ENCODE measurements around the gene SMIM21. TPM values are rescaled to one million over a fixed set of nuclear protein-coding genes. Genes with fewer than 3 reads are reported as not detected.
A peak's percentile ranks its signal among the peaks of the same experiment; 100 is the strongest.

SMIM21 gene
- total RNA-seq, 2 donors from 2014 or later, result not detected

- H3K36me3 Mint-ChIP-seq (ENCODE audit: low read depth), result peaks cover 2% of the 10 kb centered on the region
- H3K27me3 Mint-ChIP-seq, result peaks cover 72% of the 10 kb centered on the region
- no peak overlapping the region for H3K4me3 Mint-ChIP-seq
- ATAC-seq (no peak), DNase-seq (no peak)
- H3K4me1 Mint-ChIP-seq, result no peaks in the 10 kb centered on the region
- H3K27ac Mint-ChIP-seq, result no peak overlapping the region
- no peaks in the 10 kb centered on the region for H3K9me3 ChIP-seq (ENCODE audit: control insufficient read depth, low read length, poor library complexity, severe bottlenecking)
Observed at GRCh38 chr18:75378376-75379315, 48.9 kb downstream of the SMIM21 start.

GRCh38 chr18:75377926-75378325 lies 49.6 kb downstream of the SMIM21 start:
- Mint-ChIP-seq H3K27me3 (peaks cover 68% of the 10 kb centered on the region), H3K4me1 (no peaks in the 10 kb centered on the region), H3K4me3 (no peak overlapping the region), H3K27ac (no peak overlapping the region), H3K36me3 (ENCODE audit: low read depth) (peaks cover 2% of the 10 kb centered on the region)
- no peak for DNase-seq
- no peaks in the 10 kb centered on the region for H3K9me3 ChIP-seq (ENCODE audit: control insufficient read depth, low read length, poor library complexity, severe bottlenecking)
- no peak for ATAC-seq

GRCh38 chr18:75377258-75377657 lies 50.2 kb downstream of the SMIM21 start:
- no peak overlapping the region for H3K27ac Mint-ChIP-seq
- ATAC-seq (no peak), DNase-seq (no peak)
- H3K4me1 Mint-ChIP-seq, result no peaks in the 10 kb centered on the region
- no peaks in the 10 kb centered on the region for H3K9me3 ChIP-seq (ENCODE audit: control insufficient read depth, low read length, poor library complexity, severe bottlenecking)
- H3K36me3 Mint-ChIP-seq (ENCODE audit: low read depth), result peaks cover 2% of the 10 kb centered on the region
- H3K27me3 Mint-ChIP-seq, result peaks cover 64% of the 10 kb centered on the region
- H3K4me3 Mint-ChIP-seq, result no peak overlapping the region

- Mint-ChIP-seq H3K27me3 (peaks cover 65% of the 10 kb centered on the region), H3K36me3 (ENCODE audit: low read depth) (peaks cover 2% of the 10 kb centered on the region), H3K4me3 (peak overlapping the region; percentile 19), H3K27ac (no peak overlapping the region), H3K4me1 (no peaks in the 10 kb centered on the region)
- H3K9me3 ChIP-seq (ENCODE audit: control insufficient read depth, low read length, poor library complexity, severe bottlenecking), result no peaks in the 10 kb centered on the region
- DNase-seq (no peak), ATAC-seq (no peak)
Observed at GRCh38 chr18:75376004-75376403, 51.5 kb downstream of the SMIM21 start.

GRCh38 chr18:75375341-75375740 lies 52.2 kb downstream of the SMIM21 start:
- DNase-seq, result no peak
- peaks cover 62% of the 10 kb centered on the region for H3K27me3 Mint-ChIP-seq
- H3K27ac Mint-ChIP-seq, result no peak overlapping the region
- H3K4me3 Mint-ChIP-seq, result no peak overlapping the region
- no peaks in the 10 kb centered on the region for H3K9me3 ChIP-seq (ENCODE audit: control insufficient read depth, low read length, poor library complexity, severe bottlenecking)
- peaks cover 2% of the 10 kb centered on the region for H3K36me3 Mint-ChIP-seq (ENCODE audit: low read depth)
- ATAC-seq, result no peak
- H3K4me1 Mint-ChIP-seq, result no peaks in the 10 kb centered on the region

- no peaks in the 10 kb centered on the region for H3K9me3 ChIP-seq (ENCODE audit: control insufficient read depth, low read length, poor library complexity, severe bottlenecking)
- no peak overlapping the region for H3K27ac Mint-ChIP-seq
- H3K36me3 Mint-ChIP-seq (ENCODE audit: low read depth), result peaks cover 2% of the 10 kb centered on the region
- H3K4me3 Mint-ChIP-seq, result no peak overlapping the region
- no peak for DNase-seq
- no peaks in the 10 kb centered on the region for H3K4me1 Mint-ChIP-seq
- peaks cover 54% of the 10 kb centered on the region for H3K27me3 Mint-ChIP-seq
- ATAC-seq, result no peak
Observed at GRCh38 chr18:75374466-75374865, 53.0 kb downstream of the SMIM21 start.

- Mint-ChIP-seq H3K4me3 (no peak overlapping the region), H3K27me3 (peaks cover 27% of the 10 kb centered on the region), H3K4me1 (peaks cover 2% of the 10 kb centered on the region), H3K27ac (no peak overlapping the region), H3K36me3 (ENCODE audit: low read depth) (no peaks in the 10 kb centered on the region)
- no peaks in the 10 kb centered on the region for H3K9me3 ChIP-seq (ENCODE audit: control insufficient read depth, low read length, poor library complexity, severe bottlenecking)
- no peak for DNase-seq
- ATAC-seq, result no peak
Observed at GRCh38 chr18:75369026-75369721, 58.3 kb downstream of the SMIM21 start.

GRCh38 chr18:75365837-75366236 lies 61.7 kb downstream of the SMIM21 start:
- ATAC-seq (no peak), DNase-seq (no peak)
- Mint-ChIP-seq H3K36me3 (ENCODE audit: low read depth) (no peaks in the 10 kb centered on the region), H3K27ac (no peak overlapping the region), H3K4me1 (peaks cover 2% of the 10 kb centered on the region), H3K4me3 (no peak overlapping the region), H3K27me3 (peaks cover 9% of the 10 kb centered on the region)
- no peaks in the 10 kb centered on the region for H3K9me3 ChIP-seq (ENCODE audit: control insufficient read depth, low read length, poor library complexity, severe bottlenecking)

- no peak for ATAC-seq
- H3K4me3 Mint-ChIP-seq, result no peak overlapping the region
- peaks cover 7% of the 10 kb centered on the region for H3K27me3 Mint-ChIP-seq
- no peaks in the 10 kb centered on the region for H3K9me3 ChIP-seq (ENCODE audit: control insufficient read depth, low read length, poor library complexity, severe bottlenecking)
- no peaks in the 10 kb centered on the region for H3K36me3 Mint-ChIP-seq (ENCODE audit: low read depth)
- no peak for DNase-seq
- H3K4me1 Mint-ChIP-seq, result peaks cover 2% of the 10 kb centered on the region
- no peak overlapping the region for H3K27ac Mint-ChIP-seq
Observed at GRCh38 chr18:75365254-75365629, 62.3 kb downstream of the SMIM21 start.

GRCh38 chr18:75364512-75365253 lies 62.8 kb downstream of the SMIM21 start:
- no peaks in the 10 kb centered on the region for H3K9me3 ChIP-seq (ENCODE audit: control insufficient read depth, low read length, poor library complexity, severe bottlenecking)
- no peak for DNase-seq
- ATAC-seq, result no peak
- Mint-ChIP-seq H3K4me1 (peaks cover 2% of the 10 kb centered on the region), H3K27ac (no peak overlapping the region), H3K36me3 (ENCODE audit: low read depth) (no peaks in the 10 kb centered on the region), H3K27me3 (peaks cover 8% of the 10 kb centered on the region), H3K4me3 (peak overlapping the region; percentile 58)

GRCh38 chr18:75363446-75364225 lies 63.9 kb downstream of the SMIM21 start:
- H3K27me3 Mint-ChIP-seq, result peaks cover 19% of the 10 kb centered on the region
- peaks cover 2% of the 10 kb centered on the region for H3K4me1 Mint-ChIP-seq
- DNase-seq, result no peak
- H3K27ac Mint-ChIP-seq, result no peak overlapping the region
- no peaks in the 10 kb centered on the region for H3K9me3 ChIP-seq (ENCODE audit: control insufficient read depth, low read length, poor library complexity, severe bottlenecking)
- ATAC-seq, result no peak
- H3K4me3 Mint-ChIP-seq, result no peak overlapping the region
- no peaks in the 10 kb centered on the region for H3K36me3 Mint-ChIP-seq (ENCODE audit: low read depth)

- ATAC-seq, result no peak
- H3K27me3 Mint-ChIP-seq, result peaks cover 19% of the 10 kb centered on the region
- H3K36me3 Mint-ChIP-seq (ENCODE audit: low read depth), result no peaks in the 10 kb centered on the region
- DNase-seq, result no peak
- no peaks in the 10 kb centered on the region for H3K9me3 ChIP-seq (ENCODE audit: control insufficient read depth, low read length, poor library complexity, severe bottlenecking)
- H3K27ac Mint-ChIP-seq, result no peak overlapping the region
- peaks cover 2% of the 10 kb centered on the region for H3K4me1 Mint-ChIP-seq
- no peak overlapping the region for H3K4me3 Mint-ChIP-seq
Observed at GRCh38 chr18:75362435-75362834, 65.1 kb downstream of the SMIM21 start.

Measured in T-helper 17 cell (primary cell).